HepG2 (cell line): Measurements from ENCODE around the gene HAP1. TPM values are rescaled to one million over a fixed set of nuclear protein-coding genes. Genes with fewer than 3 reads are reported as not detected.

Experiments used
- EP300 ChIP-seq, 3 experiments: sonication (generic) in 1 of 3; formaldehyde crosslinking in 1 of 3; IDR thresholded peaks; 2 replicates each; pipeline versions ENCODE4 v1.5.1 to v1.6.1; 2011 to 2020; ENCODE audit warnings: low read depth in 2 of 3, low read length in 2 of 3, borderline replicate concordance in 1 of 3, improper control_type of control experiment in 1 of 3, mild to moderate bottlenecking in 1 of 3, missing genetic modification reagents in 1 of 3, moderate library complexity in 1 of 3
- FOXK1 ChIP-seq: sonication (generic); formaldehyde crosslinking; IDR thresholded peaks from 2 replicates; pipeline ENCODE4 v1.4.0; 2020; ENCODE audit warnings: low read depth, missing genetic modification reagents, borderline replicate concordance
- GABPA ChIP-seq, 2 experiments: IDR thresholded peaks; 2 replicates each; pipeline ENCODE4 v1.6.1; 2011 to 2016; ENCODE audit warnings: low read depth in 2 of 2, low read length in 1 of 2, missing biosample characterization in 1 of 2, missing genetic modification characterization in 1 of 2
- JDP2 ChIP-seq: sonication (generic); formaldehyde crosslinking; IDR thresholded peaks from 2 replicates; pipeline ENCODE4 v1.8.1; 2022; ENCODE audit warnings: missing genetic modification reagents, borderline replicate concordance
- KAT7 ChIP-seq: IDR thresholded peaks from 2 replicates; pipeline ENCODE4 v1.6.1; 2018; ENCODE audit warnings: borderline replicate concordance, missing compliant biosample characterization
- MAX ChIP-seq: IDR thresholded peaks from 2 replicates; pipeline ENCODE4 v1.6.1; 2012; ENCODE audit warnings: inconsistent platforms
- MIER2 ChIP-seq: IDR thresholded peaks from 2 replicates; pipeline ENCODE4 v1.6.1; 2016; ENCODE audit warnings: missing biosample characterization, missing genetic modification reagents
- MIER3 ChIP-seq: IDR thresholded peaks from 2 replicates; pipeline ENCODE4 v1.6.1; 2016; ENCODE audit warnings: missing compliant biosample characterization, borderline replicate concordance
- NCOA1 ChIP-seq: sonication (generic); formaldehyde crosslinking; IDR thresholded peaks from 2 replicates; pipeline ENCODE4 v1.9.0; 2021; ENCODE audit warnings: missing genetic modification reagents
- NFE2L1 ChIP-seq: sonication (generic); formaldehyde crosslinking; IDR thresholded peaks from 2 replicates; pipeline ENCODE4 v1.4.0; 2020; ENCODE audit warnings: missing genetic modification reagents, mild to moderate bottlenecking, borderline replicate concordance
- POLR2A ChIP-seq, 2 experiments: IDR thresholded peaks; 2 replicates each; pipeline ENCODE4 v1.6.1; 2011; ENCODE audit warnings: low read depth in 2 of 2, low read length in 2 of 2, mild to moderate bottlenecking in 1 of 2, moderate library complexity in 1 of 2; ENCODE audit not compliant: insufficient read depth in 1 of 2
- SMAD9 ChIP-seq: sonication (generic); formaldehyde crosslinking; IDR thresholded peaks from 2 replicates; pipeline ENCODE4 v1.5.1; 2020; ENCODE audit warnings: mild to moderate bottlenecking, missing genetic modification reagents
- SOX6 ChIP-seq, 2 experiments: fragments of 450-650 bp in 1 of 2; sonication (generic) in 1 of 2; formaldehyde crosslinking in 1 of 2; IDR thresholded peaks; 2 replicates each; pipeline versions ENCODE4 v1.4.0 to v1.6.1; 2017 to 2020; ENCODE audit warnings: antibody characterized with exemption in 1 of 2, mild to moderate bottlenecking in 1 of 2, missing genetic modification reagents in 1 of 2
- TFDP2 ChIP-seq: sonication (generic); formaldehyde crosslinking; IDR thresholded peaks from 2 replicates; pipeline ENCODE4 v1.4.0; 2020; ENCODE audit warnings: missing genetic modification reagents
- TGIF2 ChIP-seq: IDR thresholded peaks from 2 replicates; pipeline ENCODE4 v1.6.1; 2016; ENCODE audit warnings: control low read depth, missing compliant biosample characterization
- THYN1 ChIP-seq: sonication (generic); formaldehyde crosslinking; IDR thresholded peaks from 2 replicates; pipeline ENCODE4 v1.8.1; 2023; ENCODE audit warnings: low read depth, mild to moderate bottlenecking, moderate library complexity, missing genetic modification reagents, borderline replicate concordance
- ZEB1 ChIP-seq: IDR thresholded peaks from 2 replicates; pipeline ENCODE4 v1.6.1; 2012; ENCODE audit warnings: mild to moderate bottlenecking, low read depth, inconsistent platforms; ENCODE audit not compliant: insufficient replicate concordance
- ZFAT ChIP-seq: sonication (generic); formaldehyde crosslinking; conservative IDR thresholded peaks from 2 replicates; pipeline ENCODE4 v1.8.1; 2023; ENCODE audit warnings: missing genetic modification reagents, inconsistent platforms
- ZFP91 ChIP-seq: sonication (generic); formaldehyde crosslinking; IDR thresholded peaks from 2 replicates; pipeline ENCODE4 v1.9.0; 2022; ENCODE audit warnings: missing genetic modification reagents, mild to moderate bottlenecking, borderline replicate concordance
- ZNF20 ChIP-seq: sonication (generic); formaldehyde crosslinking; IDR thresholded peaks from 2 replicates; pipeline ENCODE4 v1.4.0; 2020; ENCODE audit warnings: mild to moderate bottlenecking, moderate library complexity, missing genetic modification reagents
- ZNF224 ChIP-seq: sonication (generic); formaldehyde crosslinking; IDR thresholded peaks from 2 replicates; pipeline ENCODE4 v1.5.0; 2020; ENCODE audit warnings: mild to moderate bottlenecking, missing genetic modification reagents
- ZNF264 ChIP-seq: sonication (generic); formaldehyde crosslinking; IDR thresholded peaks from 2 replicates; pipeline ENCODE4 v1.4.0; 2020; ENCODE audit warnings: missing genetic modification reagents
- ZNF34 ChIP-seq: sonication (generic); formaldehyde crosslinking; IDR thresholded peaks from 2 replicates; pipeline ENCODE4 v1.4.0; 2020; ENCODE audit warnings: mild to moderate bottlenecking, missing genetic modification reagents, borderline replicate concordance
- ZNF703 ChIP-seq: sonication (generic); formaldehyde crosslinking; IDR thresholded peaks from 2 replicates; pipeline ENCODE4 v1.5.1; 2020; ENCODE audit warnings: missing genetic modification reagents, mild to moderate bottlenecking, moderate library complexity, borderline replicate concordance
- ZNF891 ChIP-seq: sonication (generic); formaldehyde crosslinking; IDR thresholded peaks from 2 replicates; pipeline ENCODE4 v1.5.0; 2020; ENCODE audit warnings: mild to moderate bottlenecking, missing genetic modification reagents
- ZSCAN12 ChIP-seq: sonication (generic); formaldehyde crosslinking; IDR thresholded peaks from 2 replicates; pipeline ENCODE4 v1.9.0; 2021; ENCODE audit warnings: mild to moderate bottlenecking, missing genetic modification reagents
- polyA plus RNA-seq, 8 experiments: library from polyadenylated mRNA; depleted of rRNA in 3 of 8; stranded (reverse) in 7 of 8; unstranded in 1 of 8; fragments of >200 nt; fragmentation: Illumina TruSeq in 4 of 8; extraction: Trizol in 4 of 8; gene quantifications; 2 replicates each; pipeline versions ENCODE4 v1.2.1 to v1.2.3, GENCODE V29; 2011 to 2016; ENCODE audit warnings: low read depth in 4 of 8, missing spikeins in 1 of 8, mixed read lengths in 1 of 8; ENCODE audit not compliant: insufficient read depth in 1 of 8
- total RNA-seq, 5 experiments: library from RNA; depleted of rRNA; stranded (reverse); fragments of >200 nt; fragmentation: Illumina TruSeq; extraction: Trizol; gene quantifications; 2 replicates each; pipeline ENCODE4 v1.2.3, GENCODE V29; 2016; ENCODE audit warnings: low read depth in 1 of 5

Gene HAP1
- total and polyA plus RNA-seq, 2 of the 13 experiments (the other 11 are each of a cell fraction or from before 2014, with no cell fraction given), result 0.07 TPM

DNA sequence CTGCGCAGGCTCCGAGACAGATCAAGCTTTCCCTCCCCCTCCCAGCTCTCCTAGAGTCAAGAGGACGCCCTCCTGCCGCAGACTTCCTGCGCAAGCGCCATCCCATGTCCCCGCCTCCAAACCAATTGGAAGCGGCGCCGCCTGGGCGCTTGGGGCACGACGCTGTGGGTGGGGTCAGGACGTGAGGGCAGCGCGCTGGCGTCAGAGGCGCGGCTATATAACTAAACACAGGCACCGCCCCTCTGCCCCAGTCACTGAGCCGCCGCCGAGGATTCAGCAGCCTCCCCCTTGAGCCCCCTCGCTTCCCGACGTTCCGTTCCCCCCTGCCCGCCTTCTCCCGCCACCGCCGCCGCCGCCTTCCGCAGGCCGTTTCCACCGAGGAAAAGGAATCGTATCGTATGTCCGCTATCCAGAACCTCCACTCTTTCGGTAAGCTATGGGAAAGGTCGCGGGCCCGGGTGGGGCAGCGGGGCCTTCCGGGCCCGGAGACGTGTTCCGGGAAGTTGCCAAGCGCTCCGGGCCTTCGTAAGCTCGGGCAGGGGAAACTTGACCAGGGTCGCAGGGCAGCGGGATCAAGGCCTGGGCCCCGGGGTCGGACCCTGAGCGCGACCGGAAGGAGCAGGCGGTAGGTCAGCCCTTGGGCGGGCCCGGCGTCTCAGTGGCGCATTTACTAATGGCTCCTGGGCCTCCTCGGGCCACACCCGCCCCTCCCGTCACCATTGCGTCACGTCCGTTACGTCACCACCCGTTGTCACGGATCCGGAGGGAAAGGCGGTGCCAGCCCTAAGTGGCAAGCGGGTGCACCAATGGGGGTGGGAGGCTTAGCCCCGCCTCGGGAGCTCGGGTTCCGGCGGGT, 45.6 kb downstream of the HAP1 start, which contains the start of gene EIF1 (continued):
- TF ChIP-seq ZNF34, result peak; percentile 99
- TF ChIP-seq EP300 (IDR thresholded peaks at IDR 0.05; ENCODE audit: low read depth in 2 of 2, low read length in 2 of 2), result peak; percentile 49 to 96
- no peak; the same call in none of the 2 replicates for TF ChIP-seq EP300 (CRISPR knock-in tag; IDR thresholded peaks at IDR 0.05; ENCODE audit: borderline replicate concordance)
- no peak for TF ChIP-seq ZFAT
- peak; percentile 67; the same call in 1 of the 2 replicates for TF ChIP-seq ZSCAN12
- peak; percentile 92 for TF ChIP-seq GABPA (IDR thresholded peaks at IDR 0.05; ENCODE audit: low read depth, low read length)
- TF ChIP-seq GABPA (CRISPR knock-in tag; IDR thresholded peaks at IDR 0.05; ENCODE audit: low read depth), result peak; percentile 95
- peak; percentile 98 for TF ChIP-seq ZNF224 (CRISPR knock-in tag)
- peak; percentile 91; the same call in 1 of the 2 replicates for TF ChIP-seq ZNF20 (CRISPR knock-in tag)
- TF ChIP-seq MIER3 (CRISPR knock-in tag), result peak; percentile 50; the same call in 1 of the 2 replicates
- peak; percentile 56; the same call in 1 of the 2 replicates for TF ChIP-seq TGIF2 (CRISPR knock-in tag)
- no peak for TF ChIP-seq NCOA1 (CRISPR knock-in tag)
- peak; percentile 95 to 98 for TF ChIP-seq POLR2A (IDR thresholded peaks at IDR 0.05; ENCODE audit: insufficient read depth in 1 of 2, low read depth in 2 of 2, low read length in 2 of 2)
- peak; percentile 93; the same call in 1 of the 2 replicates for TF ChIP-seq SMAD9
- TF ChIP-seq KAT7 (CRISPR knock-in tag), result no peak; the same call in 1 of the 2 replicates
- no peak; the same call in 1 of the 2 replicates for TF ChIP-seq ZNF264
- TF ChIP-seq ZNF891 (CRISPR knock-in tag), result peak; percentile 98
- peak; percentile 84 for TF ChIP-seq TFDP2 (CRISPR knock-in tag)
- peak; percentile 98 for TF ChIP-seq ZFP91 (CRISPR knock-in tag)
- TF ChIP-seq MIER2, result no peak
- TF ChIP-seq NFE2L1 (CRISPR knock-in tag), result peak; percentile 73; the same call in 1 of the 2 replicates
- TF ChIP-seq ZNF703 (CRISPR knock-in tag), result peak; percentile 87
- no peak for TF ChIP-seq SOX6 (IDR thresholded peaks at IDR 0.05)
- TF ChIP-seq SOX6 (CRISPR knock-in tag; IDR thresholded peaks at IDR 0.05), result peak; percentile 85
- TF ChIP-seq JDP2 (CRISPR knock-in tag), result no peak; the same call in 1 of the 2 replicates
- no peak for TF ChIP-seq ZEB1
- no peak for TF ChIP-seq MAX
- peak; percentile 94 for TF ChIP-seq FOXK1 (CRISPR knock-in tag)
- TF ChIP-seq THYN1 (CRISPR knock-in tag), result 0 out of 2 replicates have a peak, but pooled peaks have one; percentile 25
